Right renal cortex interstitium (tissue), 3 donors: ENCODE results near the gene FIBIN. TPM values are rescaled to one million over a fixed set of nuclear protein-coding genes. Genes with fewer than 3 reads are reported as not detected.
"Not testable (repeated sequence)": the region's sequence is repeated elsewhere in the genome, so short reads cannot be mapped to it uniquely, and the experiment has no call there.

Source experiments
- DNase-seq, 3 donors: peaks; one replicate each; pipeline ENCODE4 v3.0.0-alpha.2; 2013; ENCODE audit warnings: low read depth in 3 of 3, low spot score in 2 of 3
- polyA plus RNA-seq, 3 donors: library from polyadenylated mRNA; unstranded; fragments of 120-200 nt; gene quantifications; one replicate each; pipeline ENCODE4 v1.2.1, GENCODE V29; 2013; ENCODE audit not compliant: insufficient read length in 3 of 3

FIBIN gene
- polyA plus RNA-seq, 3 donors = 19.2 to 28.5 (median 22.2) TPM

GRCh38 chr11:26976389-26976788, 17.5 kb upstream of the FIBIN start:
- DNase-seq = no peak

- not testable (repeated sequence) for DNase-seq
Observed at GRCh38 chr11:26977209-26977608, 16.7 kb upstream of the FIBIN start.

GRCh38 chr11:26983645-26984044, 10.3 kb upstream of the FIBIN start:
- no peak for DNase-seq

- DNase-seq = no peak
Observed at GRCh38 chr11:26985470-26985869, 8.4 kb upstream of the FIBIN start.

- no peak for DNase-seq
Observed at GRCh38 chr11:26985943-26986342, 8.0 kb upstream of the FIBIN start.

- DNase-seq = no peak
Observed at GRCh38 chr11:26987272-26987671, 6.6 kb upstream of the FIBIN start.

GRCh38 chr11:26987731-26988130, 6.2 kb upstream of the FIBIN start:
- DNase-seq = no peak

GRCh38 chr11:26992031-26992541, 1.8 kb upstream of the FIBIN start:
- no peak for DNase-seq

GRCh38 chr11:26994631-26995095, 751 bp downstream of the FIBIN start:
- DNase-seq = no peak

- DNase-seq = no peak
Observed at GRCh38 chr11:26995701-26996460, 2.0 kb downstream of the FIBIN start.

GRCh38 chr11:26997378-26997777, 3.5 kb downstream of the FIBIN start:
- DNase-seq = no peak

GRCh38 chr11:27001136-27001730, 7.3 kb downstream of the FIBIN start:
- DNase-seq = not testable (repeated sequence)

- no peak for DNase-seq
Observed at GRCh38 chr11:27002431-27002830, 8.5 kb downstream of the FIBIN start.

- DNase-seq = no peak
Observed at GRCh38 chr11:27002838-27003237, 8.9 kb downstream of the FIBIN start.

GRCh38 chr11:27004103-27004502, 10.2 kb downstream of the FIBIN start:
- no peak for DNase-seq

- DNase-seq = no peak
Observed at GRCh38 chr11:27008811-27009535, 15.1 kb downstream of the FIBIN start.

- DNase-seq = no peak
Observed at GRCh38 chr11:27011560-27012233, 17.8 kb downstream of the FIBIN start.

GRCh38 chr11:27012234-27012921, 18.5 kb downstream of the FIBIN start:
- DNase-seq = no peak

GRCh38 chr11:27013781-27014361, 20.0 kb downstream of the FIBIN start:
- DNase-seq = no peak
